UCSD-AML1 (cell line): ENCODE results near the gene PDSS2.
"Not testable (repeated sequence)": the region's sequence is repeated elsewhere in the genome, so short reads cannot be mapped to it uniquely, and the experiment has no call there.

Experiments
- DNase-seq: peaks from one replicate; lab custom pipeline; 2025; ENCODE audit not compliant: unreplicated experiment; lab: John Stamatoyannopoulos, UW

The PDSS2 gene

DNA sequence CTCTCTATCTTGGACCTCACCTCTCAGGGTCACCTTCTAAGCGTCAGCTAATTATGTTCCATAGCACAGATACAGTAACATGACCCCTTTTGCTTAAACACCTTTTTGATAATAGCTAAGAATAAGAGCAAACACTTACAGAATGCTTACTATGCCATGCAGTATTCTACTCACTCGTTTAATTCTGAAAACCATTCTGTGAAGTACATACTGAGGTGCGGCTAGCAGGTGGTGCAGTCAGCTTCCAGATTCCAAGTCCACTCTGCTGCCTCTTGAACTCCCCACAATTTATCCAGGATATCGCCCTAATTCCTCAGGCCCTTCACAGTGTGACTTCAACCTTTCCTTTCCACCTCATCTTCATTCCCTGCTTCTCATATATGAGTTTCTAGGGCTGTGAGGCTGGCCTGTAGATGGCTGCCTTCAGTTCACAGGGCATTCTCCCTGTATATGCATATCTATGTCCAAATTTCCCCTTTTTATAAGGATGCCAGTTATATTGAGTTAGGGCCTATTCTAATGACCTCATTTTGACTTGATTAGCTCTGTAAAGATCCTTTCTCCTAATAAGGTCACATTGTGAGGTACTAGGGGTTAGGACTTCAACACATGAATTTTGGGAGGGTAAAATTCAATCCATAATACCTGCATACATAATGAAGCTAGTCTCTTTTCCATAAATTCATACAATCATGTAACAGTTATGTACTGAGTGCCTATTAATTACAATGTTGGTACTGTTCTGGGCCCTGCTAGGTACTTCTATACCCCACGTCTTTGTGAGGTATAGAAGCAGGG, 130.1 kb downstream of the PDSS2 start:
- no peak for DNase-seq

DNA sequence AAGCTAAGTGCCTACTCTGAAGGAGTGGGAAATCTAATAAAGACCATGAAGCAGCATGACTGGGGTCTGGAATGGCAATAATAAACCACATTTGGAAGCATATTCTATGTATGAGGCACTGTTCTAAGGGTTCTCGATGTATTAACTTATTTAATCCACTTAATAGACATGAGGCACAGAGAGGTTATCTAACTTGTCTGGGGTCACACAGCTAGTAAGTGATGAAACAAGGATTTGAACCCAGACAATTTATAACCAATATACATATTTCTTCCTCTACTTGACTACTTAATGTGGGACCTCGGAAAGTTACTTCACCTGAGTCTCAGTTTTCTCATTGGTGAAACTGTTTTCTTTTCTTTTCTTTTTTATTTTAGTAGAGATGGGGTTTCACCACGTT, 131.3 kb downstream of the PDSS2 start:
- no peak for DNase-seq

DNA sequence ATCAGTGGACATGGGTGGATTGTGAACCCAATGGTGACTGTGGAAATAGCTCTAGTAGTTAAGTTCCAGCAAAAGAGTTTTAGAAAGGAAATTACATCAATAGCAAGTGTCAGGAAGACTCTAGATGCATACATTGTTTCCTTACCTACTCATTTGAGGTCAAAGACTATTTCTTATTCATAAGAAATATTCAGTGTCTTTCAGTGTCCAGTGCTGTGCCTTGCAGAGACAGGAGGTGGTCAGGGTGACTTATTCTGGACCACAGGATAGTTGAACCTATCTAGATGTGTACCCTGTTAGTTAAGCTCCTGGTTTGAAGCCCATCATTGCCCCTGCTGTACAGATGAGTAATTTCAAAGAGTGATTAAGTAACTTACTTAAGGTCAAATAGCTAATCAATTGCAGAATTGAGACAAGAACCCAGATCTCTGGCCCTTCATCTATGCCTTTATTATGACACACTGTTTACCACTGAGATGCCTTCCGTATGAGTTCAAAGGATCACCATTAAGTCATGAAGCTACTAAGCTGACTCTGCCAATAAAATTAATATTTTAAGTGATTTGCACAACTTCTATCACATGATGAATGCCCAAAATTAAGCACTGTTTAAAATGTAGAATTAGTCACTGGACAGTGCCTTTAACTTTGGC, 136.1 kb downstream of the PDSS2 start:
- DNase-seq, result no peak

DNA sequence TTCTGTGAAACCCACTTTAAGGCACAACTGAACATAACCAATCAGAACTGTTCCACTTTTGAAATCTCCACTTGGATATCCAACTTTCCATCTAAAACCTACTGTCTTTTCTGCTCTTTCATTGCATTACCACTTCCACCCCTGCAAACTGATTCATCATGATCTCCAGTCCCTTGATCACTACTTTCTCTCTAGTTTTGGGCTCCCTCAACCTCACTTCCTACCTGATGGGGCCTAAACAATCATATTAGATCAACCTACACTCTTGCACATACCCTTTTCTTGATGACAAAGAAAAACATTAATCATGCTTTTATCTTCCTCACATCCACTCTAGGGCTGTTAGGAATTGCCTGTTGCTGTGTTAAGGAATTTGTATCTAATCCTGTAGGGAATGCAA, 137.6 kb downstream of the PDSS2 start:
- DNase-seq, result no peak

DNA sequence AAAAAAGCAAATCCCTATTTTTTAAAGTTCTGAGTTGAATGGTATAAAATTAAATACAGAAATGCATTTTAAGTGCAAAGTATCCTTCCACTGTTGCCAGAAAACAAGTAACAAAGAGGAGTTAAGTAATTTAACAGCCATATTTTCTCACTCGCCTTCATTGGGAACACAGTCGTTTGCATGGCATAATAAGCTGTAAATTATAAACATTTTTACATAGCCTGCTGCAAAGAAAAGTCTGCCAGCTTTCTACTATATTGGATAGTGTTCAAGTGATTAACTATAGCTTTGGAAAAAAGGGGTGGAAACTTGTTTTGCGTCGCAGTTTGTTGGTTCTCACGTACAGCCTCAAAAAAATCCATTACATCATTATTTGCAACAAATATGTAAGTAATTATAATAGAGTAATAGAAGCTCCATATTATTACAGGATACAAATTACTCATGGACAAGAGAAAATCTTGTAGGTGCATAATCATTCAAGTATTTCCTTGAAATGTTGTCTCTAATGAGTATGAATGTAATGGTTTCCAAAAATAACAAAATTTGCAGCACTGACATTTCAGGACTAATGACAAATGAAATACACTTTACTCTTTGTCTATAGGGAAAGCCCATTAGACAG, 139.3 kb downstream of the PDSS2 start:
- no peak for DNase-seq

DNA sequence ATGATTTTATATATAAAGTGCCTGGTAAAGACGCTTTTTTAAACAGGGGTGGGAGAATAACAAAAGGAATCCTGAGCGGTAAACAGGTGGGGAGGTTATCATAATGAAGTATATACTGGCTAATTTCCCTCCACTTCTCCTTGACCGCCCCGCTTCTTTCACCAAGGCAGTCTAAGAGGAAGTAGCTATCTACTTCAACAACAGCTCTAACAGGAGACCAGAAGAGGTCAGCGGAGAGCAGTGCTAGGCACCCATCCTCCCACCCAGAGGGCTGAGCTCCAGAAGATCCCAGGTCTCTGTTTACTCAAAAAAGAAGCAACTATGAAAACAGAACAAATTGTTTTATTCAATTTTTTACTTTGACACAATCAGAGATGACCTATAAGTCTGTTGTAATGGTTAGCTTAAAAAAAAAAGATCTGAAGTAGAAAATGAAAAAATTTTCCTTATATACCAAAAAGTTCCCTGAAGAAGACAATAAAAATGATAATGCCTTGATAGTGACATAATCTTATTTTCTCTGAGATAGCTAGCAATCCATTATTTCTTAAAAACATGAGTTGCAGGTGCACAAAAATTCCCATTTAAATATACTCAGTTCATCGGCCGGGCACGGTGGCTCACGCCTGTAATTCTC, 141.1 kb downstream of the PDSS2 start:
- peak; percentile 27 for DNase-seq

DNA sequence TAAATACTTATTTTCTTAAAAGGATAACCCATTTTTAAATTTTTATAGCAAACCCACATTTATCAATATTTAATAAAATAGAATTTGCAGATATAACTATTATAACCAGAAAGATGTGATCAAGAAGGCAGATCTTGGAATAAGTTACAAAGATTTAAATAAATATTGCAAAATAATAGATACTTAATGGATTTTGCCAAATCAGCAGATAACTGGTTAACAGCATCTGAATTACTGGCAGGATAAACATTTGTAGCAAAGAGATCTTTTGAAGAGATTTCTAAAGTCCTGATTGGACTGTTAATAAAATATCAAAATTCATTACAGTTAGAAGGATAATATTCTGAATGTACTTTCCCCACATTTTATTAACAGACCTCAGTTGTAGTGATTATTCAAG, 144.2 kb downstream of the PDSS2 start:
- no peak for DNase-seq

DNA sequence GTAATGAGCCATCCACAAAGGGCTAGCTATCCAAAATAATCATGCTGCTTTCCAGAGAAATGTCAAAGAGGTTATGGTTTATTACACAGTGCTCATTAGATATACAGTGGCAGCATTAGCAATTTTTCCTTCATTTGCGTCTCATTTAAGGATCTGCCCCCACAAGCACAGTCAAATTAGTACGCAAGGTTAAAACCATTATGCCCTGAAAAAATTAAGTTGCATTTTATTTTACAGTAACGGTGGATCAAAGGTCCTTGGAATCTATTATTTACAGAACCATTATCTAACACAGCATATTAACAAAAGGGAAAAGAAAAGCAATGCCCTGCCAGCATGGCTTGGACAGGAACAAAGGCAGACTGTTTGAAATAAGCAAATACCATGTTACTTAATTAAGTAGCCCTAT, 144.8 kb downstream of the PDSS2 start:
- DNase-seq, result no peak

DNA sequence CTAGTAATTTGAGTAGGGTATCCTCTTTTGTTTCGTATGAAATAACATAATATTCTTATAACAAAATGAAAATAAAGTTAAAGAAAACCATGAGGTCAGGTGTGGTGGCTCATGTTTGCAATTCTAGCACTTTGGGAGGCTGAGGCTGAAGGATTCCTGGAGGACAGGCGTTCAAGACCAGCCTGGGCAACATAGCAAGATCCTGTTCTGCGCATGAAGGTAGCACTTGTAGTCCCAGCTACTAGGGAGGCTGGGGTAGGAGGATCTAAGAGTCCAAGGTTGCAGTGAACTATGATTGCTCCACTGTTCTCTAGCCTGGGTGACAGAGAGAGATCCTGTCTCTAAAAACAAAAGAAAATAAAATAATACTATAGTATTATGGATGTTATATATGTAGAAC, 145.6 kb downstream of the PDSS2 start:
- DNase-seq, result no peak

DNA sequence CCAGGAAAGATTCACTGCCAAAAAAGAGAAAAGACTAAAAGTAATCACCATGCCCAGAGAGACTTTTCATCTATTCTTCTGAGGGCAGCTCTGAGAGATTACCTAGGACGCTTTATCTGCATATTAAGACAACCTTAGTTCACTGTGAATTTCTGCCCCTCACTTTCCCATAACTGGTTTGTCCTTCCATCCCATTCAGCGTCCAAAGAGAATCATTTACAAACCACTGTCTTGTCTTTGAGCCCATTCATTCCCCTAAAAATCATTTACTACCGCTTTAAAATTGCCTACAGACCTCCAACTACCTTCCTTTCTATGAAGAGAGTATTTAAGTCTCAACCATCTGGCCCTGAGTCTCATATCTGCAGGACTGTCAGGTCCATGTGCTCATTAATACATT, 149.0 kb downstream of the PDSS2 start:
- DNase-seq, result no peak

DNA sequence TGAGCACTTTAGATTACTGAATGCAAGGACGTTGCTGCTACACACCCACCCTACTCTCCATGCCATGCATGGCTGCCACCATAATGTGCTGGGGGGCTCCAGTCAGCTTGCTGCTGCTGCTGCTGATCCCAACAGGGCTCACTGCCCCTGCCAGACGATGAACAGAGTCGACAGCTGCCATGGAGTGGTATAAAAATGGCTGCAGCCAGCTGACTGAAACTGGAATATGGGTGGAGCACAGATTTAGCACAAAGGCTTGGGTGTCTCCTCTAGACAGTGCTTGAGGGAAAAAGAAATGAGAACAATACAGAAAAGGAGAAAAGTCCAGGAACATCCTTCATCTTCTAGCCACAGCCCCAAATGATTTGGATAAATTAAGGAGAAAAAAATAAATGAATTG, 150.7 kb downstream of the PDSS2 start:
- DNase-seq, result no peak

DNA sequence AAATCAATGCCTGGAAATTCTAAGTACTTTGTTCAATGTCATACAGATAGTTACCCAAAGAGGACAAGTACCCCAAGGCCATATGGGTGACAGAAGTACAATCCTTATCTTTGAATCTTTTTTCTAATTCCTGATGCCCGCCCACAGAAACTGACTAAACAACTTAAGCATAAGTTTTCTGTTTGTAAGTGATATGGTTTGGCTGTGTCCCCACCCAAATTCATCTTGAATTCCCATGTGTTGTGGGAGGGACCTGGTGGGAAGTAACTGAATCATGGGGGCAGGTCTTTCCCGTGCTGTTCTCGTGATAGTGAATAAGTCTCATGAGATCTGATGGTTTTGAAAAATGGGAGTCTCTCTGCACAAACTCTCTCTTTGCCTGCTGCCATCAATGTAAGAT, 153.4 kb downstream of the PDSS2 start:
- DNase-seq, result not testable (repeated sequence)

DNA sequence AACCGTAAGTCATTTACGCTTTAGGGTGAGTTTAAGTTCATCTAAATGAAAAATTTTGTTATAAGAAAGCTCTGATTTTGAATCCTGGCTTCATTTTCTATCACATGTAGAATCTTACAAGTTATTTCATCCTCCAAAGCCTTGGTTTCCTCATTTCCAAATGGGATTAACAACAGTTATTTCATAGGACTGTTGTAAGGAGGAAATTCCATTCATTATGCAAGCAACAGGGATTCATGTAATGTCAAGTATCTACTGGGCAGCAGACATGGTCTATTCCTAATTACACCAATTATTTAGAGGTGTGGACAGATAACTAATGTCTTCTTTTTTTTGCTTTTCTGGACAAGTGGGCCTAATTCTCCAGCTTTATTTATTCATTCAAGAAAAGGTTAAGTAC, 154.0 kb downstream of the PDSS2 start:
- no peak for DNase-seq

DNA sequence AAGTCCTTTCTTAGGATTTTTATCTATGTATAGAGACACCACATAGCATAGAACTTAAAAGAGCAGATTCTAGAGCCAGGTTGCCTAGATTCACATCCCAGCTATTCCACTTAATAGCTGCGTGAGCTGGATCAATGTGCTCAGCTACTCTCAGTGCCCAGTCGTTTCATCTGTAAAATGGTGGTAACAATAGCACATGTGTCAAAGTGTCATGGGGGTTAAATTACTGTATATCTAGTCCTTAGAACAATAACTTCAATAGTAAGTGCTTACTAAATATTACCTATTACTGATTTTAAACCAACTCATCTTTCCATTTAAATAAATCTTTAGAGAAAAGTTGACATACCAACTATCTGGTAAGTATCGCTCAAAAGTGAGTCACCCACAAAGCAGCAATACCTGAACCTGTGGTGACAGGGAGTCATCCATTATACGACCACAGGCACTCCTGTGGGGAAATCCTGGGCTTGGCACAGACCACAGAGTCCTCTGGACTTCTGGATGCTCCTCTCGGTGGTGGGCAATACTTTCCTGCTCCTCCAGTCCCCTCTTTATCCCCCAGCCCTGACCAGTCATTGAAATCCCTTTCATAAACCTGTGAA, 154.8 kb downstream of the PDSS2 start:
- no peak for DNase-seq

DNA sequence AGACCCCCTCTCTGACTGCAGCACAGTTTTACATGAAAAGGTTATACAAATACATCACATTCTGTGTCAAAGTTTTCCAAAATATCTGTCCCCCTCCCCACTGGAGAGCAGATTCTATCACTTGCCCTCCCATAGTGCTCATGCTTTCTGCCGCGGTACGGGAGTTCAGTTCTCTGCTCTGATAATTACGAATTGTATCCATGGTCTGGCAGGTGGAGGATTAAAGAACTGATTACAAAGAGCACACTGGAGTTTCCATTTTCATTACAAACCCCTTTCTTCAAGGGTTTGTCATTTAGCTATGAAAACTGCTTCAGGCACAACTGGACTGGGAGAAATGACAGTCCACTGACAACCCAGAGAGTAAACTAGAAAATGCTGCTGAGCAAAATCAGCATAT, 166.0 kb downstream of the PDSS2 start:
- DNase-seq, result no peak

DNA sequence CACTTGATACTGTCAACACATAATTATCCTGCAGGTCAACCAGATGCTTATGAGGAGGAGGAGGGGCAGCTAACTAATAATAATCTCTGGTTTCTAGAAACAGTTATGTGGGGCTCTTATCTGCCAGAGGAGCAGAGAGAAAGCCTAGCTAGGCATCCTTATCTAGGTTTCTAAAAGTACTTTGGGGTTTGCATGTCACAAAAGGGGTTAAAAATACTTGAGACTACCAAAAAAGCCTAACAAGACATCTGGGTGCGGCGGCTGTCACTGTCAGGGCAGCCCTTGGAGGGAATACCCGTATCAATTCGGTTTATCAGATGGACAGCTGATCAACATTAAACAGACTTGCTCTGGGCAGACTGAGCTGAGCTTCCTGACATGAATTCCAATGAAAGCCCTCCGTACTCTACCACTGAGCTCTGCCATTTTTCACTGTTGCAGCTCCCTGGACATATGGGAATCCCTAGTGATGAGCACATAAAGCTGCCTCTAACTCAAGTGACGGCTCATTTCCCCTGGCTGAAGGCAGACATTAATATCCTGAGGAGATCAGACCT, 166.6 kb downstream of the PDSS2 start:
- DNase-seq, result no peak

DNA sequence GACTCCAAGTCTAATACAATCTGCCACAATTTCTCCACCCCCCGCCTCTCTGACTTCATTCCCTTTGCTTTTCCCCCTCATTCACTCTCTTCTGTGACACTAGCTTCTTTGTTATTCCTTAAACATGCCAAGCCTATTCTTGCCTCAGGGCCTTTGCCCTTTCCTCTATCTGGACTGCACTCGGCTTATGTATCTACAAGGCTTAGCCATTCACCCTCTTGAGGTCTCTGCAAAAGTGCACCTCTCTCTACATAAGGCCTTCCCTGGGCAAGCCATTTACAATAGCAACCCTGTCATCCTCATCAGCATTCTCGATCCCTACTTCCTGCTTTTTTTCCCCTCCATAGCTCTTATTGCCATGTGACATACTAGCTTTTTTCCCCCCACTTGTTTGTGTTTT, 168.9 kb downstream of the PDSS2 start:
- no peak for DNase-seq

DNA sequence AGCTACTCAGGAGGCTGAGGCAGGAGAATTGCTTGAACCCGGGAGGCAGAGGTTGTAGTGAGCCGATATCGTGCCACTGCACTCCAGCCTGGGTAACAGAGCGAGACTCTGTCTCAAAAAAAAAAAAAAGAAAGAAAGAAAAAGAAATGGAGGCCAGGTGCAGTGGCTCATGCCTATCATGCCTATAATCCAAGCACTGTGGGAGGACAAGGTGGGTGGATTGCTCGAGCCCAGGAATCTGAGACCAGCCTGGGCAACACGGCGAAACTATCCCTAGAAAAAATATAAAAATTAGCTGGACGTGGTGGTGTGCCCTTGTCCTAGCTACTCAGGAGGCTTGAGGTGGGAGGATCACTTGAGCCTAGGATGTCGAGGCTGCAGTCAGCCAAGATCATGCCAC, 170.1 kb downstream of the PDSS2 start:
- DNase-seq, result not testable (repeated sequence)

DNA sequence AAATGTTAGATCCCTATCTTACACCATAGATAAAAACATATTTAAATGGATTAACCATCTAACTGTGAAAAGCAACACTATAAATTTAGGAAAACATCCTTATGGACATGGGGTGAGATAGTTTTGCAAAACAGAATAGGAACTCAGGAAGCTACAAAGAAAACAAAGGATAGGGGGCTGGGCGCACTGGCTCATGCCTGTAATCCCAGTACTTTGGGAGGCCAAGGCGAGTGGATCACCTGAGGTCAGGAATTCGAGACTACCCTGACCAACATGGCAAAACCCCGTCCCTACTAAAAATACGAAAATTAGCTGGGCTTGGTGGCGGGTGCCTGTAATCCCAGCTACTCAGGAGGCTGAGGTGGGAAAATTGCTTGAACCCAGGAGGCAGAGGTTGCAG, 173.7 kb downstream of the PDSS2 start:
- not testable (repeated sequence) for DNase-seq

DNA sequence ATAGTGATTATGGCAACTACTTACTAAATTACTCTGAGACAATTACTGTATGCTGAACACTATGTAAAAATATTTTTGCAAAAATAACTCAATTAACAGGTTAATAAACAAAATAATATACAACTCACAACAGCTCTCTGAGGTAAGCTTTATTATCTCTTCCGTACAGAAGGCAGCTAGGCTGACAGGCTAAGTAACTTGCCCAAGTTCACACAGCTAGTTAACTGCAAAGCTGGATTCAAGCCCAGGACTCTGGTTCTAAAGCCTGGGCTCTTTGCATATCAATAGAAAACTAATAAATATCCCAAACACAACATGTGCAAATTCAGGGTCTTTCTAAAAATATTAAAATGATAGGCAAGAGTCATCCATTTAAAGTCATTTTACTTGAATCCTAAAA, 174.6 kb downstream of the PDSS2 start:
- DNase-seq, result no peak

DNA sequence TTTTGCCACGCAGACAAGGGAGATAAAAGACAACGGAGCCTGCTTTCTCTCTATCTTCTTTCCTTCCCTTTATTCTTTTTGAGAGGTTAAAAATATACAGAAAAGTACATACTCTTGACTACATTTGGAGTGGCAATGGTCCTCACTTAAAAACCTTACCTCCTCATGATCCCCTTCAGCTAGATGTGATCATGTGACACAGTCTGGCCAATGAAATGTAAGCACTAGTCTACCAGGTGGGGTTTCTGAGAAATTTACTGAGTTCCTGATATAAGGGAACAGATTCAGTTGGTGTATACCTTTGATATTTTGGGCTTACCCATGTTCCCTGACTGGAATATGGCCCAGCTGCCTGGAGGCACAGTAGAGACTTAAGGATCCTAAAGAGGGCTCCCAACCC, 178.6 kb downstream of the PDSS2 start:
- DNase-seq, result no peak
